Body of pancreas (tissue), 4 donors: ENCODE results near the gene TTC13. TPM values are rescaled to one million over a fixed set of nuclear protein-coding genes. Genes with fewer than 3 reads are reported as not detected.

Experiments used
- ATAC-seq: fragments of 150-250 bp; one replicate; pipeline ENCODE4 v1.9.1; 2016
- DNase-seq, 4 donors: peaks; one replicate each; pipeline ENCODE4 v3.0.0-alpha.2; 2019
- H3K27ac ChIP-seq, 4 donors: fragments of 200-600 bp; sonication (generic); 1 replicate in 3 of 4; 2 replicates in 1 of 4; pipeline versions ENCODE4 v1.5.1 to v1.6.1; 2016 to 2019; ENCODE audit warnings: mild to moderate bottlenecking in 1 of 4, mixed read lengths in 1 of 4, moderate library complexity in 1 of 4
- H3K27me3 ChIP-seq, 2 donors: fragments of 200-600 bp; sonication (generic); one replicate each; pipeline ENCODE4 v1.6.0; 2016; ENCODE audit warnings: mild to moderate bottlenecking in 1 of 2
- H3K36me3 ChIP-seq, 2 donors: fragments of 200-600 bp; sonication (generic); replicated peaks in 1 of 2; 2 replicates each; pipeline ENCODE4 v1.5.1; 2016; ENCODE audit warnings: low read depth in 2 of 2; ENCODE audit not compliant: insufficient read depth in 1 of 2
- H3K4me1 ChIP-seq: fragments of 200-600 bp; sonication (generic); one replicate; pipeline ENCODE4 v1.6.0; 2016
- H3K4me3 ChIP-seq, 2 donors: fragments of 200-600 bp; sonication (generic); 1 replicate in 1 of 2; 2 replicates in 1 of 2; pipeline ENCODE4 v1.5.1; 2016 to 2019
- H3K9me3 ChIP-seq, 3 donors: fragments of 200-600 bp; sonication (generic); 1 replicate in 2 of 3; 2 replicates in 1 of 3; pipeline ENCODE4 v1.5.1; 2016
- POLR2A ChIP-seq, 3 donors: fragments of 450-650 bp; IDR thresholded peaks; one replicate each; pipeline ENCODE4 v1.6.1; 2016; ENCODE audit warnings: antibody characterized with exemption in 3 of 3, mild to moderate bottlenecking in 2 of 3
- WGBS, 2 donors: methylation state at CpG; one replicate each; pipeline ENCODE4 v1.1.5; 2017; 5-methylcytosine and 5-hydroxymethylcytosine counted together
- intact Hi-C: fragments of 100-400 bp; cut with DNase I; formaldehyde crosslinking; loops from one replicate; pipeline ENCODE4 v1.15.1; 2023
- total RNA-seq, 2 donors: library from RNA; depleted of rRNA; stranded (reverse); fragments of >200 nt; gene quantifications; one replicate each; pipeline ENCODE4 v1.1.0, GENCODE V29; 2016
- TF ChIP-seq, protein P1 (sequence below), 7 experiments: fragments of 450-650 bp in 4 of 7; fragments of 200-600 bp in 3 of 7; sonication (generic) in 3 of 7; IDR thresholded peaks; one replicate each; pipeline ENCODE4 v1.5.1; 2016 to 2019; ENCODE audit warnings: antibody characterized with exemption in 7 of 7

The TTC13 gene
- total RNA-seq, 2 donors from 2014 or later: 18.2 to 24.4 TPM

DNA sequence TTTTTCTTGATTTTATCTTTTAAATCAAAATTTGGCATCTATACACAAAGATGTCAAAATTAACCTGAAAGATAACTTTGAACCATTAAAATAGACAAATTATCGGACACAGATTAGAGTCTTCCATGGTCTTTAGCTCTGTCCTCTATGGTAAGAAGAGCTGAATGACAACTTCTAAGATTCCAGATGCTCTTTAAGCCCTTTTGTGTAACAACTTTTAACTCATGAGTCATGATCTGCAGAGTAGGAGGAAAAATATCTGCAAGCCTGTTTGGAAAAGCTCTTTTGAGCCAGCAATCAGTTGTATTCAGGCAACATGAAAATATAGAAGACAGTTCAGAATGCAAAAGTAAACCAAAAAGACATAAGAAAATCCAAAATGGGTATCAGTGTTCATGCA, 37.8 kb downstream of the TTC13 start:
- H3K4me1 ChIP-seq: peaks cover 29% of the 10 kb centered on the region
- no peaks in the 10 kb centered on the region for H3K36me3 ChIP-seq
- no peak for TF ChIP-seq POLR2A (IDR thresholded peaks at IDR 0.05)
- TF ChIP-seq, protein P1, sequence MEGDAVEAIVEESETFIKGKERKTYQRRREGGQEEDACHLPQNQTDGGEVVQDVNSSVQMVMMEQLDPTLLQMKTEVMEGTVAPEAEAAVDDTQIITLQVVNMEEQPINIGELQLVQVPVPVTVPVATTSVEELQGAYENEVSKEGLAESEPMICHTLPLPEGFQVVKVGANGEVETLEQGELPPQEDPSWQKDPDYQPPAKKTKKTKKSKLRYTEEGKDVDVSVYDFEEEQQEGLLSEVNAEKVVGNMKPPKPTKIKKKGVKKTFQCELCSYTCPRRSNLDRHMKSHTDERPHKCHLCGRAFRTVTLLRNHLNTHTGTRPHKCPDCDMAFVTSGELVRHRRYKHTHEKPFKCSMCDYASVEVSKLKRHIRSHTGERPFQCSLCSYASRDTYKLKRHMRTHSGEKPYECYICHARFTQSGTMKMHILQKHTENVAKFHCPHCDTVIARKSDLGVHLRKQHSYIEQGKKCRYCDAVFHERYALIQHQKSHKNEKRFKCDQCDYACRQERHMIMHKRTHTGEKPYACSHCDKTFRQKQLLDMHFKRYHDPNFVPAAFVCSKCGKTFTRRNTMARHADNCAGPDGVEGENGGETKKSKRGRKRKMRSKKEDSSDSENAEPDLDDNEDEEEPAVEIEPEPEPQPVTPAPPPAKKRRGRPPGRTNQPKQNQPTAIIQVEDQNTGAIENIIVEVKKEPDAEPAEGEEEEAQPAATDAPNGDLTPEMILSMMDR (IDR thresholded peaks at IDR 0.05): no peak
- no peaks in the 10 kb centered on the region for H3K9me3 ChIP-seq
- H3K27ac ChIP-seq: no peak overlapping the region
- intact Hi-C loops: no loop called here
- H3K27me3 ChIP-seq: no peaks in the 10 kb centered on the region
- no peak for DNase-seq
- no peak overlapping the region for H3K4me3 ChIP-seq
- no peak for ATAC-seq
- WGBS, 2 donors: 94 to 100% methylated on average over 1 of the region's 1 CpG

DNA sequence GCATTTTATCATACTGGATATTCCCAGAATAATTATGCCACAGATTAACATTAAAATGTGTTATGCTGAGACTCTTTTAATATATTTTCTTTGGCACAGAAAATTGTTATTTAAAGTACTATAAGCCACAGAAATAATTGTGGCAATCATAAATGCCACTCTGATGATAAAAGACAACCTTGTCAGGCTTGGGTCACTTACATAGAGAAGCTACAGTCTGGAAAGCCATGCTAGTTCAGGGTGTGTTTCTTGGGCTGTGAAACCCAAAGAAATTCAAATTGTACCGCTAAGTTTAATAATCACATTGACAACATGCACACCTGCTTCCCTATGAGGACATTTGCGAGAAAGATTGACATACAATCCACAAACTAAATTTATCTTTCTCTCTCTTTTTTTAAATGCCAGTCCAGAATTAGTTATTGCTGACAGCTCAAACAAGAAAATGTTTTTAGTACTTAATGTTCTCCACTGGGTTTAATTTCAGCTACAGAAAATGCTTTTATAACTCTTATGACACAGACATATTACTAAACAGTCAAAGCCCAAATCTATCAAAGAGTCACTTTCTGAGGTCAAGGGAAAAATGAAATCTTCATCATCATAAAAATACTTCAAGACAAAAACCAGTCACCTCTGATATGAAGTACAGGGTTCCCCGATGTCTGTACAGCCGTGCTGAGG, 38.7 kb downstream of the TTC13 start:
- ATAC-seq: no peak
- H3K9me3 ChIP-seq: no peaks in the 10 kb centered on the region
- peaks cover 29% of the 10 kb centered on the region for H3K4me1 ChIP-seq
- 46 to 57% methylated on average over 4 of the region's 4 CpGs for WGBS, 2 donors
- no peaks in the 10 kb centered on the region for H3K27me3 ChIP-seq
- H3K4me3 ChIP-seq: no peak overlapping the region
- no peaks in the 10 kb centered on the region for H3K36me3 ChIP-seq
- TF ChIP-seq, protein P1 (IDR thresholded peaks at IDR 0.05): no peak
- no peak for DNase-seq
- no peak overlapping the region for H3K27ac ChIP-seq
- intact Hi-C loops: no loop called here

- ATAC-seq (no peak), DNase-seq (no peak)
- H3K27me3 ChIP-seq: no peaks in the 10 kb centered on the region
- H3K27ac ChIP-seq: no peak overlapping the region
- H3K4me1 ChIP-seq: peaks cover 29% of the 10 kb centered on the region
- 27 to 44% methylated on average over 2 of the region's 2 CpGs for WGBS, 2 donors
- intact Hi-C loops: no loop called here
- no peaks in the 10 kb centered on the region for H3K36me3 ChIP-seq
- H3K9me3 ChIP-seq: no peaks in the 10 kb centered on the region
- H3K4me3 ChIP-seq: no peak overlapping the region
- TF ChIP-seq, protein P1 (IDR thresholded peaks at IDR 0.05): no peak
- no peak for TF ChIP-seq POLR2A (IDR thresholded peaks at IDR 0.05)
These were observed 39.7 kb downstream of the TTC13 start for GRCh38 chr1:230938924-230939368.

DNA sequence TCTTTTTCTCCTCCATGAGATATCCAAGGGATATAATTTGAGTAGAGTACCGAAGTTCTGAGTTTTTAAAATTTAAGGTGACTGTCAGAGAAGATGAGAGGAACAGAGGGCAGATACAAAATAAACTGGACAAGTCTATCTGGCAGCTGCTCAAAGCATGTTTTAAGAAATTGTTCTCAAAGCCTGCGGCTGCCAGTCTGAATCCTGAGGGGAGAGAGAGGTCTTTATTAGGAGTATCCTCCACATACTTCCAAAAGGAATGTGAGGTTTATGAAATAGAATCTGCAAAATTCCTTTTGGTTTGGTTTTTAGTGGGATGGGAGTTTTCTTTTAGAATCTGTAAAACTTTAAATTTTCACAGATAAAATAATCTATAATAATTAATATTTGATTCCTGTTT, 41.3 kb downstream of the TTC13 start:
- H3K4me3 ChIP-seq: no peak overlapping the region
- 54 to 59% methylated on average over 2 of the region's 2 CpGs for WGBS, 2 donors
- no peaks in the 10 kb centered on the region for H3K27me3 ChIP-seq
- H3K4me1 ChIP-seq: peaks cover 29% of the 10 kb centered on the region
- no peaks in the 10 kb centered on the region for H3K36me3 ChIP-seq
- DNase-seq: no peak
- H3K9me3 ChIP-seq: no peaks in the 10 kb centered on the region
- H3K27ac ChIP-seq: no peak overlapping the region
- ATAC-seq: no peak
- intact Hi-C loops: no loop called here
- no peak for TF ChIP-seq POLR2A (IDR thresholded peaks at IDR 0.05)
- TF ChIP-seq, protein P1 (IDR thresholded peaks at IDR 0.05): no peak

DNA sequence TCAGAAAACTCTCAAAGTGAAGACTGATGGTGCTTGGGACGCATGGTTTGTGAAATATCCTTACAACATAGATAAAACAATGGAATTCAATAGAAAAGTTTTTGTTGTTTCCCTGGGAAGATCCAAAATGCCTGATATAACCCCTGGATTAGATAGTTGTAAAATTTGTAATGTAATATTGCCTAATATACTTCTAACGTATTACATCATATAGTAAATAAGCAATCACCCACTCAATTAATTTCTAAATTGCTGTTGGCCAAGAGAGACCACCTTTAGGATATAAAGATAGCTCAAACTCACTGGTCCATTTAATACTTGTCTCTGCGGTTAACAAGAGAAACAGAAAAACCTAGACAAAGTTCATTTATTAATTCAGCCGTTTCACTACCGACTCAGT, 42.2 kb downstream of the TTC13 start:
- 83% methylated on average over 5 of the region's 5 CpGs for WGBS, 2 donors
- Histone ChIP-seq H3K27me3 (no peaks in the 10 kb centered on the region), H3K36me3 (no peaks in the 10 kb centered on the region), H3K4me1 (peaks cover 29% of the 10 kb centered on the region), H3K9me3 (no peaks in the 10 kb centered on the region), H3K27ac (no peak overlapping the region), H3K4me3 (no peak overlapping the region)
- ATAC-seq (no peak), DNase-seq (no peak)
- intact Hi-C loops: no loop called here
- no peak for TF ChIP-seq POLR2A (IDR thresholded peaks at IDR 0.05)
- TF ChIP-seq, protein P1 (IDR thresholded peaks at IDR 0.05): no peak
